K562 (cell line): ENCODE measurements around the gene HJV. TPM values are rescaled to one million over a fixed set of nuclear protein-coding genes. Genes with fewer than 3 reads are reported as not detected.

ENCODE experiments used
- BMI1 ChIP-seq: fragments of 150-350 bp; IDR thresholded peaks from 2 replicates; pipeline ENCODE4 v1.6.1; 2014; ENCODE audit warnings: low read length
- DACH1 ChIP-seq: fragments of 450-650 bp; IDR thresholded peaks from 2 replicates; pipeline ENCODE4 v1.6.1; 2018; ENCODE audit not compliant: partially characterized antibody
- EP300 ChIP-seq: IDR thresholded peaks from 2 replicates; pipeline ENCODE4 v1.6.1; 2012; ENCODE audit warnings: low read length, improper control_type of control experiment
- FIP1L1 ChIP-seq: fragments of 200-400 bp; formaldehyde crosslinking; IDR thresholded peaks from 2 replicates; pipeline ENCODE4 v1.6.1; 2018; ENCODE audit warnings: mild to moderate bottlenecking, low read depth, low read length; ENCODE audit not compliant: poor library complexity, severe bottlenecking
- GTF2E2 ChIP-seq: fragments of 200-800 bp; sonication (Bioruptor generic); IDR thresholded peaks from 2 replicates; pipeline ENCODE4 v1.6.1; 2016; ENCODE audit warnings: missing genetic modification characterization, missing compliant biosample characterization
- MEF2D ChIP-seq: conservative IDR thresholded peaks from 2 replicates; pipeline ENCODE4 v1.6.1; 2016; ENCODE audit warnings: low read depth, missing genetic modification characterization, missing compliant biosample characterization
- MEIS2 ChIP-seq: fragments of 450-650 bp; IDR thresholded peaks from 2 replicates; pipeline ENCODE4 v1.6.1; 2014; ENCODE audit warnings: mild to moderate bottlenecking; ENCODE audit not compliant: partially characterized antibody
- NR4A1 ChIP-seq, 2 experiments: fragments of 250-450 bp in 1 of 2; fragments of 450-650 bp in 1 of 2; sonication (Bioruptor Pico) in 1 of 2; IDR thresholded peaks; 2 replicates each; pipeline versions ENCODE4 v1.4.0 to v1.6.1; 2016 to 2020; ENCODE audit warnings: mild to moderate bottlenecking in 2 of 2, missing compliant biosample characterization in 1 of 2, missing genetic modification characterization in 1 of 2, moderate library complexity in 1 of 2
- POLR2AphosphoS5 ChIP-seq: IDR thresholded peaks from 2 replicates; pipeline ENCODE4 v1.6.1; 2011; ENCODE audit warnings: mild to moderate bottlenecking, low read depth, low read length, moderate library complexity; ENCODE audit not compliant: control insufficient read depth, insufficient read depth
- POLR3A ChIP-seq: IDR thresholded peaks from 2 replicates; pipeline ENCODE4 v1.6.1; 2011; ENCODE audit warnings: borderline replicate concordance, mild to moderate bottlenecking, moderate library complexity; ENCODE audit not compliant: insufficient read length, insufficient read depth; ENCODE audit errors: extremely low read depth
- RBM22 ChIP-seq: fragments of 200-400 bp; formaldehyde crosslinking; IDR thresholded peaks from 2 replicates; pipeline ENCODE4 v1.6.1; 2018; ENCODE audit warnings: low read length, low read depth; ENCODE audit not compliant: poor library complexity, severe bottlenecking
- SRF ChIP-seq, 2 experiments: fragments of 250-450, 450-650 bp in 1 of 2; sonication (Bioruptor Pico) in 1 of 2; sonication (generic) in 1 of 2; formaldehyde crosslinking; IDR thresholded peaks; 2 replicates each; pipeline versions ENCODE4 v1.5.0 to v1.5.1; 2020 to 2022; ENCODE audit warnings: mild to moderate bottlenecking in 1 of 2, missing genetic modification reagents in 1 of 2
- SUPT5H ChIP-seq: fragments of 450-650 bp; IDR thresholded peaks from 2 replicates; pipeline ENCODE4 v1.6.1; 2016
- TAF1 ChIP-seq: IDR thresholded peaks from 2 replicates; pipeline ENCODE4 v1.6.1; 2011; ENCODE audit warnings: mild to moderate bottlenecking, low read length, moderate library complexity; ENCODE audit not compliant: insufficient read depth, control insufficient read depth, severe bottlenecking; ENCODE audit errors: extremely low read depth
- TFAM ChIP-seq: fragments of 250-450 bp; sonication (Bioruptor Pico); conservative IDR thresholded peaks from 2 replicates; pipeline ENCODE4 v1.5.0; 2021; ENCODE audit warnings: mild to moderate bottlenecking, moderate library complexity
- ZBED1 ChIP-seq: IDR thresholded peaks from 2 replicates; pipeline ENCODE4 v1.6.1; 2014
- ZNF445 ChIP-seq: fragments of 250-450 bp; sonication (Bioruptor Pico); IDR thresholded peaks from 2 replicates; pipeline ENCODE4 v1.4.0; 2020; ENCODE audit warnings: low read depth, mild to moderate bottlenecking, moderate library complexity
- ZNF586 ChIP-seq: fragments of 450-650 bp; formaldehyde crosslinking; conservative IDR thresholded peaks from 2 replicates; pipeline ENCODE4 v1.4.0; 2020; ENCODE audit warnings: mild to moderate bottlenecking, moderate library complexity
- polyA plus RNA-seq, 8 experiments: library from polyadenylated mRNA; depleted of rRNA in 4 of 8; stranded (reverse) in 5 of 8; unstranded in 3 of 8; fragments of >200 nt; fragmentation: Nextera tagmentation in 2 of 8; fragmentation: Illumina TruSeq in 1 of 8; extraction: Ambion mirVana in 2 of 8; extraction: Trizol in 1 of 8; gene quantifications; 2 replicates each; pipeline versions ENCODE4 v1.2.1 to v1.2.3, GENCODE V29; 2011 to 2014; ENCODE audit warnings: inconsistent platforms in 1 of 8, missing spikeins in 1 of 8
- total RNA-seq, 7 experiments: library from RNA; depleted of rRNA in 6 of 7; stranded (reverse); fragments of >200 nt in 6 of 7; fragmentation: Illumina TruSeq in 2 of 7; extraction: Trizol in 2 of 7; gene quantifications; 2 replicates each; pipeline versions ENCODE4 v1.2.1 to v1.2.3, GENCODE V29; 2011 to 2021; ENCODE audit warnings: low replicate concordance in 1 of 7
- TF ChIP-seq, protein P1 (sequence below): sonication (generic); formaldehyde crosslinking; IDR thresholded peaks from 2 replicates; pipeline ENCODE4 v1.8.0; 2023; ENCODE audit warnings: mild to moderate bottlenecking, missing genetic modification reagents
- TF ChIP-seq, protein P2 (sequence below): fragments of 450-650 bp; formaldehyde crosslinking; IDR thresholded peaks from 2 replicates; pipeline ENCODE4 v1.4.0; 2020; ENCODE audit warnings: mild to moderate bottlenecking, moderate library complexity
- TF ChIP-seq, protein P3 (sequence below): IDR thresholded peaks from 2 replicates; pipeline ENCODE4 v1.6.1; 2011; ENCODE audit warnings: borderline replicate concordance, low read depth, mild to moderate bottlenecking, moderate library complexity, low read length; ENCODE audit not compliant: insufficient read depth, poor library complexity, severe bottlenecking
- TF ChIP-seq, protein P4 (sequence below): fragments of 450-650 bp; formaldehyde crosslinking; IDR thresholded peaks from 2 replicates; pipeline ENCODE4 v1.4.0; 2022; ENCODE audit warnings: missing genetic modification characterization

Gene HJV
- total and polyA plus RNA-seq, 9 of the 15 experiments (the other 6 are each of a cell fraction or from before 2014, with no cell fraction given) = 1.0 to 6.6 (median 2.4) TPM

DNA sequence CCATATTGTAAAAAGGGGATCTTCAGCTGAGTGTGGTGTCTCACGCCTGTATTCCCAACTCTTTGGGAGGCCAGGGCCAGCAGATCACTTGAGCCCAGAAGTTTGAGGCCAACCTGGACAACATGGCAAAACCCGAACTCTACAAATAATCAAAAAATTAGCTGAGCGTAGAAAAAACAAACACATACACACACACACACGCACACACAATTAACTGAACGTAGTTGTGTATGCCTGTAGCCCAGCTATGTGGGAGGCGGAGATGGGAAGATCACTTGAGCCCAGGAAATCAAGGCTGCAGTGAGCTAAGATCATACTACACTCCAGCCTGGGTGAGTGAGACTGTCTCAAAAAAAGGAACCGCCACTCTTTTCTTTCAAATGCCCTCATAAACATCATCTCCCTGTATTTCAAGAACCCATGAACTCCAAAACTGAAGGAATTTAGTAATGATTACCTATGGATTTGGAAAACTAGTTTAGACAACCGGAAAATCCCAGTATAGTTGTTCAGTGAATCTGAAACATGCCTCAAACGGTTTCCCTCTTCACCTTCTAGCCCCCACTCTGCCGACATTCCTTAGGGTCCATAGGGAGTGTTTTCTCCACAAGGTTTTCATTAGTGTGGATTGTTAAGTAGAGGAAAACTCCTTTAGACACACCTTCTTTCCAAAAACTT, 29.7 kb downstream of the HJV start (continued):
- TF ChIP-seq TAF1 (peak; percentile 55), ZNF445 (peak; percentile 97), GTF2E2 (tag) (no peak), DACH1 (no peak), POLR2AphosphoS5 (peak; percentile 96), BMI1 (no peak), SUPT5H (peak; percentile 98), SRF (CRISPR knock-in tag; IDR thresholded peaks at IDR 0.05) (peak; percentile 13 to 75; a peak in 2 of 4 replicates), NR4A1 (CRISPR knock-in tag; IDR thresholded peaks at IDR 0.05) (no peak), NR4A1 (tag; IDR thresholded peaks at IDR 0.05) (no peak), RBM22 (peak; percentile 75), FIP1L1 (peak; percentile 30), POLR3A (no peak), MEF2D (tag) (no peak), TFAM (CRISPR knock-in tag) (no peak), MEIS2 (no peak), ZBED1 (peak; percentile 98), EP300 (peak; percentile 7; the same call in 1 of the 2 replicates), ZNF586 (CRISPR knock-in tag) (peak; percentile 96)
- TF ChIP-seq, protein P1, sequence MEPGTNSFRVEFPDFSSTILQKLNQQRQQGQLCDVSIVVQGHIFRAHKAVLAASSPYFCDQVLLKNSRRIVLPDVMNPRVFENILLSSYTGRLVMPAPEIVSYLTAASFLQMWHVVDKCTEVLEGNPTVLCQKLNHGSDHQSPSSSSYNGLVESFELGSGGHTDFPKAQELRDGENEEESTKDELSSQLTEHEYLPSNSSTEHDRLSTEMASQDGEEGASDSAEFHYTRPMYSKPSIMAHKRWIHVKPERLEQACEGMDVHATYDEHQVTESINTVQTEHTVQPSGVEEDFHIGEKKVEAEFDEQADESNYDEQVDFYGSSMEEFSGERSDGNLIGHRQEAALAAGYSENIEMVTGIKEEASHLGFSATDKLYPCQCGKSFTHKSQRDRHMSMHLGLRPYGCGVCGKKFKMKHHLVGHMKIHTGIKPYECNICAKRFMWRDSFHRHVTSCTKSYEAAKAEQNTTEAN (CRISPR knock-in tag) = no peak
- TF ChIP-seq, protein P2, sequence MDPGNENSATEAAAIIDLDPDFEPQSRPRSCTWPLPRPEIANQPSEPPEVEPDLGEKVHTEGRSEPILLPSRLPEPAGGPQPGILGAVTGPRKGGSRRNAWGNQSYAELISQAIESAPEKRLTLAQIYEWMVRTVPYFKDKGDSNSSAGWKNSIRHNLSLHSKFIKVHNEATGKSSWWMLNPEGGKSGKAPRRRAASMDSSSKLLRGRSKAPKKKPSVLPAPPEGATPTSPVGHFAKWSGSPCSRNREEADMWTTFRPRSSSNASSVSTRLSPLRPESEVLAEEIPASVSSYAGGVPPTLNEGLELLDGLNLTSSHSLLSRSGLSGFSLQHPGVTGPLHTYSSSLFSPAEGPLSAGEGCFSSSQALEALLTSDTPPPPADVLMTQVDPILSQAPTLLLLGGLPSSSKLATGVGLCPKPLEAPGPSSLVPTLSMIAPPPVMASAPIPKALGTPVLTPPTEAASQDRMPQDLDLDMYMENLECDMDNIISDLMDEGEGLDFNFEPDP (CRISPR knock-in tag) = peak; percentile 95
- TF ChIP-seq, protein P3, sequence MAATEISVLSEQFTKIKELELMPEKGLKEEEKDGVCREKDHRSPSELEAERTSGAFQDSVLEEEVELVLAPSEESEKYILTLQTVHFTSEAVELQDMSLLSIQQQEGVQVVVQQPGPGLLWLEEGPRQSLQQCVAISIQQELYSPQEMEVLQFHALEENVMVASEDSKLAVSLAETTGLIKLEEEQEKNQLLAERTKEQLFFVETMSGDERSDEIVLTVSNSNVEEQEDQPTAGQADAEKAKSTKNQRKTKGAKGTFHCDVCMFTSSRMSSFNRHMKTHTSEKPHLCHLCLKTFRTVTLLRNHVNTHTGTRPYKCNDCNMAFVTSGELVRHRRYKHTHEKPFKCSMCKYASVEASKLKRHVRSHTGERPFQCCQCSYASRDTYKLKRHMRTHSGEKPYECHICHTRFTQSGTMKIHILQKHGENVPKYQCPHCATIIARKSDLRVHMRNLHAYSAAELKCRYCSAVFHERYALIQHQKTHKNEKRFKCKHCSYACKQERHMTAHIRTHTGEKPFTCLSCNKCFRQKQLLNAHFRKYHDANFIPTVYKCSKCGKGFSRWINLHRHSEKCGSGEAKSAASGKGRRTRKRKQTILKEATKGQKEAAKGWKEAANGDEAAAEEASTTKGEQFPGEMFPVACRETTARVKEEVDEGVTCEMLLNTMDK = no peak
- TF ChIP-seq, protein P4, sequence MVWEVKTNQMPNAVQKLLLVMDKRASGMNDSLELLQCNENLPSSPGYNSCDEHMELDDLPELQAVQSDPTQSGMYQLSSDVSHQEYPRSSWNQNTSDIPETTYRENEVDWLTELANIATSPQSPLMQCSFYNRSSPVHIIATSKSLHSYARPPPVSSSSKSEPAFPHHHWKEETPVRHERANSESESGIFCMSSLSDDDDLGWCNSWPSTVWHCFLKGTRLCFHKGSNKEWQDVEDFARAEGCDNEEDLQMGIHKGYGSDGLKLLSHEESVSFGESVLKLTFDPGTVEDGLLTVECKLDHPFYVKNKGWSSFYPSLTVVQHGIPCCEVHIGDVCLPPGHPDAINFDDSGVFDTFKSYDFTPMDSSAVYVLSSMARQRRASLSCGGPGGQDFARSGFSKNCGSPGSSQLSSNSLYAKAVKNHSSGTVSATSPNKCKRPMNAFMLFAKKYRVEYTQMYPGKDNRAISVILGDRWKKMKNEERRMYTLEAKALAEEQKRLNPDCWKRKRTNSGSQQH (CRISPR knock-in tag) = peak; percentile 99
